Head of caudate nucleus (tissue), 42 donors: ENCODE data around the gene KSR2.

Source experiments
- DNase-seq, 42 donors: peaks; one replicate each; pipeline versions ENCODE4 v3.0.0 to v3.0.0-alpha.2; 2020 to 2021; ENCODE audit warnings: mixed read lengths in 7 of 42
- intact Hi-C: fragments of 100-400 bp; cut with DNase I; formaldehyde crosslinking; loops from one replicate; pipeline ENCODE4 v1.15.0; 2022

Gene KSR2

GRCh38 chr12:117472983-117473382 lies 495.8 kb downstream of the KSR2 start:
- DNase-seq, result peak in 23 of 42 donors; percentile 3 to 56 (median 22)
- intact Hi-C loops, result no loop called here

DNA sequence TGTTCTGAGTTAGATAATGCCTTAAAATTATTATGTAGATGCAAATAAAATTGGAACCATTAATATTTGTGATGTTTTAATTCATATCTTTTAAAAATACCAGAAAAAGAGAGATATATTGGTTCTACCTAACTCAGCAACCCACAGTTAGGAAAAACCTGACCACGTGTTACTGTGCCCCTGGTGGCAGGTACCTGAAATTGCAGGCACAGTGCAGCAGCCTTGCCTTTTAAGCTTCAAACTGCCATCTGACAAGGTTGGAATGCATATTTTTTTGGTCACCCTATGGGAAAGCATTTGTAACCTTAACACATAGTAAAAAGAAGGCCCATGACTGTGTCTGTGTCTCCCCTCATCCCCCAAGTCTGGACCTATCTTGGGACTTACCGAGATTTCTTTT lies 498.0 kb downstream of the KSR2 start:
- intact Hi-C loops, result no loop called here

DNA sequence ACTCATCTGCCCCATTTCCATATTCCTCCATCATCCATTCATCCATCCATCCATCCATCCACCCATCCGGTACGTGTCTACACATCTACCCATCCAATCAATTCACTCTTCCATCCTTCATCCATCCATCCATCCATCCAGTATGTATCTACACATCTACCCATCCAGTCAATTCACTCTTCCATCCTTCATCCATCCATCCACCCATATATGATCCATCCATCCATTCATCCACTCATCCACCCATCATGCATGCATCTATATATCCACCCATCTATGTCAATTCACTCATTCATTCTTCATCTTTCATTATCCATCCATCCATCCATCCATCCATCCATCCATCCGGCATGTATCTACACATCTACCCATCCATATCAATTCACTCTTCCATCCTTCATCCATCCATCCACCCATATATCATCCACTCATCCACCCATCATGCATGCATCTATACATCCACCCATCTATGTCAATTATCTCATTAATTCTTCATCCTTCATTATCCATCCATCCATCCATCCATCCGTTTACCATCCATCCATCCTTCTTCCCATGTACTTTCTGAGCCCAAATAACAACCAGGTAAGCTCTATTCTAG lies 498.8 kb downstream of the KSR2 start:
- DNase-seq, result no peak
- intact Hi-C loops, result no loop called here

More for the DNA sequence above, 498.0 kb downstream of the KSR2 start:
- DNase-seq, result no peak

DNA sequence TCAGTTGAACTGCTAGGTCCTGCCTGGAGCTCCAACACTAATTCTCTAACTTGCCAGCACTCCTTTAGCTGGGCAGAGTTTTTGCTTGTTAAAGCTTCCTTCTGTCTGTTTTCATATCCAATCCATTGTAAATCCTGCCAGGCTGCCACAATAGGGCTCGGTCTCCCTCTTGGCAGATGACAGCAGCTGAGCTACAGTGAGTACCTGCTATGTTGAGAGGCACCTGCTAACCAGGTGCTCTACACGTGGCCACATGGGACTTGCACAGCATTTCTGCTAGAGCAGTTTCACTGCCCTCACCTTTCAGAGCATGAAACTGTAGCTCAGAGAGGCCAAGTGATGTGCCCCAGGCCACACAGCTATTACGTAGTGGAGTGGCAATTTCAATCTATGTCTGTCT lies 500.8 kb downstream of the KSR2 start:
- no peak for DNase-seq
- intact Hi-C loops, result no loop called here

DNA sequence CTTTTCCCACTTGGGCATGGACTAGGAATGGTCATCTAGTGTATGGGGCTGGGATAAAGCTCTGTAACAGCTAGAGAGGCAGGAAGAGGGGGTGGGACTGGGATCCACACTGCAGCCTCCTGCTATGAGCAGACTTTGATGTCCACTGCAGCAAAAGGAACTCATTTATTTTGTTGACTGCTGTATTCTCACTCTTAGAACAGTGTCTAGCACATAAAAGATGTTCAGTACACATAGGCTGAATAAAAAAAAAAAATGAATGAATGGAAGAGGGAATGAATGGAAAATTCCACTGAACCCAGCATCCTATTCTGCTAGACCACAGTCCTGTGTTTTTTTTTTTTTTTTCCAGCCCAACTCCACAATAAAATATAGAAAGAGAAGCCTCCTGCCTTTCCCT lies 501.2 kb downstream of the KSR2 start:
- no peak for DNase-seq
- intact Hi-C loops, result no loop called here

GRCh38 chr12:117466677-117467362 lies 502.0 kb downstream of the KSR2 start:
- no peak for DNase-seq
- intact Hi-C loops, result no loop called here

DNA sequence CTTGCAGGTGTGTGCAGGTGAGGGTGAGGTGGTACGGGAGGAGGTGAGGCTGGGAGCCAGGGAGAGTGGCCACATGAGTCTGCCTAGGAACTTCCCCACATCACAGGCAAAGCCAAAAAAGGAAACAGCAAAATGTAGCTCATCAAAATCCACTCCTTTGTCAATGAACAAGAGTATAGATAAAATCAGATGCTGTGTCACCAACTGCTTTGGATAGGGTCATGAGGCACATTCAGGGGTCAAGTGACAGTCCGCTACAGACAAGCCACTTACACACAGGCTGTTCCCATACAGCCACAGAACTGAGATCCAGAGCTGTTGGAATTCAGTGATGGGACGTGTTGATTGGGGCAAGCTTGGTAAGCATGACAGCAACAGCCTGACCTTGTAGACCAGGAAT lies 507.1 kb downstream of the KSR2 start:
- intact Hi-C loops, result no loop called here
- DNase-seq, result no peak

GRCh38 chr12:117459229-117459628 lies 509.6 kb downstream of the KSR2 start:
- intact Hi-C loops, result no loop called here
- no peak for DNase-seq

DNA sequence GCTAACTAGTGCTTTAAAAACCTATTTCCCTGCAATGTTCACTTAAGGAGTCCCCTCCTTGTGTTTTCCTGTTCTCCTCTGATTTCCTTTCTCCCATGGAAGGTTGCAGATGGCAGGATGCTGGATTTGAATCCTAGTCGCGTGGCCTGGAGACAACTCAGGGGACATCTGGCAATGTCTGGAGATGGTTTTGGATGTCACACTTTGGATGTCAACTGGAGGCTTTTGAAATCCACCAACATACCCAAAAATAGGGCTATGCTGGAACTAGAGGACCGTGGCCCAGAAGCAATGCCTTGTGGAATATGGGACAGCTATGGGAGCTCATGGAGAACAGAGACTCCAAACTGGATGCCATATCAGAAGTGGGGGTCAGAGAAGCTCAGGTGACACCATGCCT lies 511.6 kb downstream of the KSR2 start:
- intact Hi-C loops, result no loop called here
- DNase-seq, result no peak

DNA sequence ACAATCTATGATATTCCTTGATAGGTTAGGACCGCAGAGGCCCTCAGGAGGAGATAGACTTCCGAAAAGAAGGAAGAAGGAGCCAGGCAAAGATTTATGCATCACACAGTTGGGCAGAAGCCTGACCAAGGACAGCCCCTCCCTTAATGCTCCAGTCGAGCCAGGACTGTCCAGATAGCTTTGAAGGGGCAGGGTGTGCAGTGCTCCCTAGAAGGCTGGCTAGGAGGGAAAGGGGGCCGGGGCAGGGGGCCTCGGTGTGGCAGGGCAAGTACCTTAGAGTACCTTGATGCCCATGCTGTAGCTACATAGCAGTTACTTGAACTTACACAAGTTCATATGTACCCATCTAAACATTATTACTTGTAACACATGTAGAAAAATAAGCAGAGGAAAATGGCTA lies 512.7 kb downstream of the KSR2 start:
- intact Hi-C loops, result no loop called here
- no peak for DNase-seq

DNA sequence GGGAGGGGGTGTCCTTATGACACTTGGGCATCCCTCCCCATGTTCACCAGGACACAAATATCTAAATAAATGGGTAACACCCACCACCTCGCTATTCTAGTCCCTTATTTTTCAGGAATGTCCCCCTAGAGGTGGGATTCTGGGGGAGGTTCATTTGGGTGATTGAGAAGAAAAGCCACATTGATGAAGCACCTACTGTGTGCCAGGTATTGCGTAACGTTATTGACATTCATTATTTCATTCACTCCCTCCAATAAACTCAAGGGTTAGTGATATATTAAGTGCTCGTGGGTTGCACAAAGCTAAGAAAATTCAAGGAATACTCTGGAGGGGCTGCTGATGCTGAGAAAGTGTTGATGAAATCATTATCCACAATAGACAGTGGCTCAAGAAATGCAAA lies 514.8 kb downstream of the KSR2 start:
- intact Hi-C loops, result no loop called here
- DNase-seq, result no peak

GRCh38 chr12:117452112-117452511 lies 516.7 kb downstream of the KSR2 start:
- intact Hi-C loops, result no loop called here

GRCh38 chr12:117450209-117450608 lies 518.6 kb downstream of the KSR2 start:
- intact Hi-C loops, result no loop called here

More at GRCh38 chr12:117452112-117452511, 516.7 kb downstream of the KSR2 start:
- no peak for DNase-seq

DNA sequence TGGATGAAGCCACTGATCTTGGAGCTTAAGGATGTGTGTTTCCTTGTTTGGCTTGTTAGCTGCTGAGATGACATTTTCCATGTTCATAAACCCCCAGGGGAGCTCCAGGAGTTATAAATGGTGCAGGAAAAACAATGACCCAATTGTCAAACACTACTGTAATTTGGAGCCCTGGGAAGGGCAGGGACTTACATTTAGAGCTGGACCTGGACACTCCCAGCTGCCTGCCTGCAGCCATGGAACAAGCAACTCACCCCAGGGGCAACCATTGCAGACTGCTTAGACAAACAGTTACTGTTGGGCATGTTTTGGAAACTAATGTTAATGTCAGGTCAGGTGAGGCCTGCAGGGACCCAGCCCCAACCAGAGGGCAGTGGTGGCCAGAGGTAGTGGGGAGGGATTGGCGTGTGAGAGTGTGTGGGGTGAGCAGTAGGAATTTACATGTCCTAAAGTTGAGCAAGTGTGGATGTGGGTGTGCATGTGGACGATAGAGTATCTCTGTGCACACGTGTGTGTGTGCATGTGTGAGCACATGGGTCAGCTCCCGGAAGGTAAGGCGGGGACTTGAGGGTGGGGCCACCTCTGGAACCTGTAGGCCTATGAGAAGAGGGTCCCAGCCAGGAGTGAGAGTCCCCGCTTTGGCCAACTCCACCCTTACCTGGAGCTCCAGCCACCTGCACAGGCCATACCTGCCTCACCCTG lies 521.0 kb downstream of the KSR2 start:
- intact Hi-C loops, result no loop called here
- DNase-seq, result no peak

More at GRCh38 chr12:117450209-117450608, 518.6 kb downstream of the KSR2 start:
- DNase-seq, result no peak

DNA sequence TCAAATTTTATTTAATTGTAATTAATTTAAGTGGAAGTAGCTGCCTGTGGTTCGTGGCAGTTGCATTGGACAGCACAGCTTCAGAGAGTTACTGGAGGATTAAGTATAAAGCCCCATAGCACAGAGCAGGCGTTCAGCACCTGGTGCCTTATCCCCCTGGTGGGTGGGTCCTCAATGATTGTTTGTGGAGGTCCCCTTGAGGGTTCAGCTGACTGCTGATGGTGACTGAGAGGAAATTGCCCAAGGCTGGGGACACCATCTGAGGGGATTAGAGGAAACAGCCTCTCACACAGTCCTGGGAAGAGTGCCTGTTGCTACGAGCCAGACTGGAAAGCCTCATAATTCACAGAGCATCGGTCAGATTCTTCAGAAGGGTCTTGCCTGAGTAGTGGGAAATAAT lies 524.0 kb downstream of the KSR2 start:
- intact Hi-C loops, result no loop called here
- no peak for DNase-seq

- intact Hi-C loops, result no loop called here
- DNase-seq, result peak; percentile 17 to 91 (median 62)
These were observed 527.0 kb downstream of the KSR2 start for GRCh38 chr12:117441751-117442150.

DNA sequence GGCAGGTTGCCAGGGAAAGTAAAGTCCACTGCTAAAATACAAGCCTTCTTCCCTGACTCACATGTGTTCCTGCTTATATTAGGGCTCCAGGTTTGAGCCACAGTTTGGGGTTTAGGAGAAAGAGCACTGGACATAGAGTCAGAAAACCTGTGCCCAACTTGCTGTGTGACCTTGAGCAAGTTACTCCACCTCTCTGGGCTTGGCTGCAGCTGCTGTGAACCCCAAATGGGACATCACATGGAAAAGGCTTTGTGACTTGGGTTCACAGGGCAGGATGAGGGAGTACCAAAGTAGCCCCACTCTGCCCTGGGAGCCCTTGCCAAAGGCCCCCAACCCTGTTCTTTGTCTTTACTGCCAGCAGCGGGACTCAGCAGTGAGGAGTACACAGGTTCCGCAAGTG lies 528.4 kb downstream of the KSR2 start:
- no peak for DNase-seq
- intact Hi-C loops, result no loop called here

GRCh38 chr12:117439531-117440001 lies 529.2 kb downstream of the KSR2 start:
- peak in 26 of 42 donors; percentile 3 to 49 (median 30) for DNase-seq
- intact Hi-C loops, result no loop called here

DNA sequence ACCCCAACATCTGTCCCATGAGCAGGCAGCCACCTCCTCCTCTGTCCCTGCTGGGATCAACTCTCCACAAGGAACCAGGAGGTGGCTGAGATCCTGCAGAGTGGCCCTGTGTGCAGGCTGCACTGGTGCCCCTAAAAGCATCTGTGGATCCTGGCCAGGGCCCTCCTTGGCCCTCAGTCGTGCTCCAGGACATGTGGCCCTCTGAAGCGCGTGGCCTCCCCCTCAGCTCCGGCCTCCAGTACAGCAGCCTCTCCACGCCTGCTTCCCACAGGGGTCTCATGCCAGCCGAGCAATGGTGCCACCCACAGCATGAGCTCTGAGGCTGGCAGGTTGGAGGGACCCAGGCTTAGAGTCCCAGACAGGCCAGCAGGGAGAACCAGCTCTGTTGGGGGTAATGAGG lies 530.0 kb downstream of the KSR2 start:
- DNase-seq, result peak in 7 of 42 donors; percentile 3 to 37 (median 17)

GRCh38 chr12:117437516-117438255 lies 531.1 kb downstream of the KSR2 start:
- peak; percentile 21 to 91 (median 68) for DNase-seq
- intact Hi-C loops, result no loop called here

More for the DNA sequence above, 530.0 kb downstream of the KSR2 start:
- intact Hi-C loops, result no loop called here
